BJ (cell line): ENCODE results near the gene BMERB1. TPM values are rescaled to one million over a fixed set of nuclear protein-coding genes. Genes with fewer than 3 reads are reported as not detected.

Experiments
- CTCF ChIA-PET: fragments of 350-600 bp; formaldehyde crosslinking; extraction: SDS; loops from one replicate; lab custom pipeline; 2021; ENCODE audit warnings: antibody characterized with exemption, inconsistent platforms; lab: Yijun Ruan, JAX
- POLR2A ChIA-PET: fragments of 300-600 bp; sonication (Branson Sonifier 250); formaldehyde crosslinking; extraction: SDS; loops from one replicate; lab custom pipeline; 2021; ENCODE audit warnings: antibody characterized with exemption; lab: Charles Lee
- DNase-seq: peaks from one replicate; pipeline ENCODE4 v3.0.0-alpha.2; 2011; ENCODE audit warnings: low read depth
- H3K27me3 ChIP-seq: 2 replicates; pipeline ENCODE4 v1.6.0; 2011; ENCODE audit warnings: low read length; ENCODE audit not compliant: control insufficient read depth, insufficient read depth
- H3K36me3 ChIP-seq: 2 replicates; pipeline ENCODE4 v1.5.1; 2011; ENCODE audit warnings: low read length; ENCODE audit not compliant: control insufficient read depth, insufficient read depth
- H3K4me3 ChIP-seq: 2 replicates; pipeline ENCODE4 v1.5.1; 2011; ENCODE audit warnings: low read depth, mild to moderate bottlenecking, control low read depth, low read length
- polyA plus RNA-seq: library from polyadenylated mRNA; depleted of rRNA; stranded (reverse); fragments of >200 nt; gene quantifications from 2 replicates; pipeline ENCODE4 v1.2.3, GENCODE V29; 2011
- TF ChIP-seq, protein P1 (sequence below): IDR thresholded peaks from 2 replicates; pipeline ENCODE4 v1.5.1; 2011; ENCODE audit warnings: low read depth, mild to moderate bottlenecking, control low read depth, inconsistent platforms, low read length, moderate library complexity; ENCODE audit not compliant: insufficient read depth

BMERB1 gene
- polyA plus RNA-seq, 1 experiment, result 72.8 TPM

DNA sequence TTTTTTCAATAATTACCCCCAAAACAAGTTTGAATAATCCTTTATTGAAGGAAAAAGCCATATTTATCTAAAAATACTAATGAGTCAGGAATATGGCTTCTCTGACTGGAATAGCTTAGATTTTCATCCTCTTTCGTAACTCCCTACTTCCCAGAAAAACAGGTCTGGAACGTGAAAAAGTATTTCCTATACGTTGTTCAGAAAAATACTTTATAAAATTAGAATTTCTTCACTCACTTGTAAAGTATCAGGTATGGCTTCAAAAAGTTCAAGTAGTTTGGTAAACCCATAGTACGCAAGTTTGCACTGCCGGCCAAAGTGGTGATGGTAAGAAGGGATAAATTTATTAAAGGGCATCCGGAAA lies 174.9 kb downstream of the BMERB1 start:
- peaks cover 12% of the 10 kb centered on the region for H3K36me3 ChIP-seq
- ChIA-PET CTCF (no interaction called here), POLR2A (no interaction called here)
- TF ChIP-seq, protein P1, sequence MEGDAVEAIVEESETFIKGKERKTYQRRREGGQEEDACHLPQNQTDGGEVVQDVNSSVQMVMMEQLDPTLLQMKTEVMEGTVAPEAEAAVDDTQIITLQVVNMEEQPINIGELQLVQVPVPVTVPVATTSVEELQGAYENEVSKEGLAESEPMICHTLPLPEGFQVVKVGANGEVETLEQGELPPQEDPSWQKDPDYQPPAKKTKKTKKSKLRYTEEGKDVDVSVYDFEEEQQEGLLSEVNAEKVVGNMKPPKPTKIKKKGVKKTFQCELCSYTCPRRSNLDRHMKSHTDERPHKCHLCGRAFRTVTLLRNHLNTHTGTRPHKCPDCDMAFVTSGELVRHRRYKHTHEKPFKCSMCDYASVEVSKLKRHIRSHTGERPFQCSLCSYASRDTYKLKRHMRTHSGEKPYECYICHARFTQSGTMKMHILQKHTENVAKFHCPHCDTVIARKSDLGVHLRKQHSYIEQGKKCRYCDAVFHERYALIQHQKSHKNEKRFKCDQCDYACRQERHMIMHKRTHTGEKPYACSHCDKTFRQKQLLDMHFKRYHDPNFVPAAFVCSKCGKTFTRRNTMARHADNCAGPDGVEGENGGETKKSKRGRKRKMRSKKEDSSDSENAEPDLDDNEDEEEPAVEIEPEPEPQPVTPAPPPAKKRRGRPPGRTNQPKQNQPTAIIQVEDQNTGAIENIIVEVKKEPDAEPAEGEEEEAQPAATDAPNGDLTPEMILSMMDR, result no peak
- no peaks in the 10 kb centered on the region for H3K27me3 ChIP-seq
- no peak overlapping the region for H3K4me3 ChIP-seq
- no peak for DNase-seq

DNA sequence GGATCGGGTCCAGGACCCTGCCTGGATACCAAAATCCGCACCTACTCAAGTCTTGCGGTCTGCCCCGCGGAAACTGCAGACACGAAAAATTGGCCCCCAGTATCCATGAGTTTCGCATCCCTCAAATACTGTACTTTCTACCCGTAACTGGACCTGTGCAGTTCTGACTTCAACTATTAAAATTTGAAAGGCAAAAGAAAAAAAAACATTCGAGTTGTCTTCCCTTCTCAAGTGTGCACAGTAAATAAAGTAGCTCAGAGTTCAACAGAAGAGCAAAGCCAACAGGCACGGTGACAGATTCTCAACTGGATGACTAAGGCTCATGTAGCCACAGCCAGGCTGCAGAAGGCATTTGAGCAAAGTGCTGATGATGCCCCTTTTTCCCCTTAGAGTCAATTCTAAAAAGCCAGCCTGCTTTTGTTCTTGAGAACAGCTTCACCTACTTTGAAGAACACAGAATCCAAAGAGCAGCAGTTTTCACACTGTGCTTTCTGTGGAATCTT lies 176.0 kb downstream of the BMERB1 start:
- POLR2A ChIA-PET, result no interaction called here
- TF ChIP-seq, protein P1, result no peak
- Histone ChIP-seq H3K36me3 (peaks cover 12% of the 10 kb centered on the region), H3K27me3 (no peaks in the 10 kb centered on the region), H3K4me3 (no peak overlapping the region)
- CTCF ChIA-PET, result interaction anchor here (0.8 kb wide), 1 partner anchor 145 kb away, joined by 3 read pairs; no protein-coding TSS in a partner anchor
- no peak for DNase-seq

GRCh38 chr16:15611610-15612009 lies 177.2 kb downstream of the BMERB1 start:
- POLR2A ChIA-PET, result no interaction called here
- no peak for DNase-seq
- CTCF ChIA-PET, result no interaction called here
- Histone ChIP-seq H3K27me3 (no peaks in the 10 kb centered on the region), H3K36me3 (peaks cover 13% of the 10 kb centered on the region), H3K4me3 (no peak overlapping the region)
- TF ChIP-seq, protein P1, result no peak

GRCh38 chr16:15613676-15614075 lies 179.3 kb downstream of the BMERB1 start:
- POLR2A ChIA-PET, result interaction anchor here (0.6 kb wide), 1 partner anchor 21 kb away, joined by 6 read pairs; no protein-coding TSS in a partner anchor
- TF ChIP-seq, protein P1, result no peak
- H3K36me3 ChIP-seq, result peaks cover 9% of the 10 kb centered on the region
- CTCF ChIA-PET, result no interaction called here
- H3K27me3 ChIP-seq, result no peaks in the 10 kb centered on the region
- H3K4me3 ChIP-seq, result no peak overlapping the region
- no peak for DNase-seq

GRCh38 chr16:15616012-15616411 lies 181.6 kb downstream of the BMERB1 start:
- no peak overlapping the region for H3K4me3 ChIP-seq
- H3K27me3 ChIP-seq, result no peaks in the 10 kb centered on the region
- TF ChIP-seq, protein P1, result no peak
- no peak for DNase-seq
- POLR2A ChIA-PET, result no interaction called here
- H3K36me3 ChIP-seq, result peaks cover 8% of the 10 kb centered on the region
- CTCF ChIA-PET, result no interaction called here
